HG03280 (cell line): ENCODE measurements around the gene KDF1.
"Not testable (repeated sequence)": the region's sequence is repeated elsewhere in the genome, so short reads cannot be mapped to it uniquely, and the experiment has no call there.

ENCODE experiments used
- ATAC-seq: cut with Tn5 transposase; IDR thresholded peaks from one replicate; pipeline ENCODE4 v1.9.1; 2021; ENCODE audit warnings: mild to moderate bottlenecking, moderate library complexity; ENCODE audit not compliant: unreplicated experiment

Gene KDF1

DNA sequence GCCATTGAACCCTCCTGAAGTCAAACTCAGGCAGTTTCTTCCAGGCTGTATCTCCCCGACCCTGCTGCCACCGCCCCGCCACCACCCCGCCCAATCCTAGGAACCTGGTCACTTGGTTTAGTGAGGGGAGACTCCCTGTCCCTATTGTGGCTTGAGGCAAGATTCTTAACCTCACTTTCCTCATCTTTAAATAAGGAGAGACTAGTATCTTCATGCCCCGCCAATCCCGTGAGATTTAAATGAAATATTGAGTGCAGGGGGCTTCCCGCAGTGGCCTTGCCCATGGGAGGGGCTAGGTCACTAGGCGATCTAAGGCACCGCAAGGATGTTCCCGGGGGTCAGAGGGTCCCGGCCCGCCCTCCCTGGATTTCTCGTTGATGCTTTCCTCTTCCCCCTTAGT, 998 bp downstream of the KDF1 start:
- ATAC-seq = no peak

DNA sequence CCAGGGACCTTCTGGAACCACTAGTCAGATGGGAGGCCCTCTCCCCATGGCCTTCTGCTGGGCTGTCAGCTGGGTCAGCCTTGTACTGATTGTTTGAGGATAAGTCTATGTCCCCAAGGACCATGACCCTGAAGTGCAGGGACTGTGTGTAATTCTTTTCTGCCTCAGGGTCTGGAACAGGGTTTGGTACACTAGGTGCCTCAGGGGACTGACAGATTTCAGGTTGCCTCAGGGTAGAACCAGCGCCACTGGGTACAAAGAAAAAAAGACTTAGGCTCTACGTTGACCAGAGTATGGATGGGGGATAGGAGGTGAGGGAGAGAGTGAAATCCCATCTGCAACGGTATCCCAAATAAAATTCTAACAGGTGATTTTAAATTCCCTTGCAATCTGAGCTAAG, 3.0 kb downstream of the KDF1 start:
- ATAC-seq = no peak

DNA sequence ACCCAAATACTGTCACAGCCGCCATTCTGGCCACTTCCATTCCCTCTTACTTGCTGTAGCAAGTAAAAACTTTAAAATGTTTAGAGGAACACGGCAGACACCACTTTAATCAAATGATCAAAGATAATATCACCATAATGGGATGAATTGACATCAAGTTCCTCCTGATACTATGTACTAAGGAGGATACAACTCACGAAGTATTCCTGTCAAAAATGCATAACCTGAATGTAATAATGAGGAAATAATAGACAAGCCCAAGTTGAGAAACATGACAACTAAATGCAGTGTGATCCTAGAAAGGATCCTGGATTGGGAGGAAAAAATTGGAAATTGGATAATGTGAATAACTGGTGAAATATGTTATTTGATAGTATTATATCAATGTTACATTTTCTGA, 3.9 kb downstream of the KDF1 start:
- ATAC-seq = no peak

DNA sequence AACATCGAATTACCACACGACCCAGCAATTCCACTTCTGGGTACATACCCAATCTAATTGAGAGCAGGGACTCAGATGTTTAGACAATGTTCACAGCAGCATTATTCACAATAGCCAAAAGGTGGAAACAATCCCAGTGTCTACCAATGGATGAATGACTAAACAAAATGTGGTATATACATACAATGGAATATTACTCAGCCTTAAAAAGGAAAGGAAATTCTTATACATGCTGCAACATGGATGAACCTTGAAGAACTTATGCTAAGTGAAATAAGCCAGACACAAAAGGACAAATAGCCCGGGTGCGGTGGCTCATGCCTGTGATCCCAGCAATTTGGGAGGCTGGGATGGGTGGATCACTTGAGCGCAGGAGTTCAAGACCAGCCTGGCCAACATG, 6.9 kb downstream of the KDF1 start:
- ATAC-seq = no peak

DNA sequence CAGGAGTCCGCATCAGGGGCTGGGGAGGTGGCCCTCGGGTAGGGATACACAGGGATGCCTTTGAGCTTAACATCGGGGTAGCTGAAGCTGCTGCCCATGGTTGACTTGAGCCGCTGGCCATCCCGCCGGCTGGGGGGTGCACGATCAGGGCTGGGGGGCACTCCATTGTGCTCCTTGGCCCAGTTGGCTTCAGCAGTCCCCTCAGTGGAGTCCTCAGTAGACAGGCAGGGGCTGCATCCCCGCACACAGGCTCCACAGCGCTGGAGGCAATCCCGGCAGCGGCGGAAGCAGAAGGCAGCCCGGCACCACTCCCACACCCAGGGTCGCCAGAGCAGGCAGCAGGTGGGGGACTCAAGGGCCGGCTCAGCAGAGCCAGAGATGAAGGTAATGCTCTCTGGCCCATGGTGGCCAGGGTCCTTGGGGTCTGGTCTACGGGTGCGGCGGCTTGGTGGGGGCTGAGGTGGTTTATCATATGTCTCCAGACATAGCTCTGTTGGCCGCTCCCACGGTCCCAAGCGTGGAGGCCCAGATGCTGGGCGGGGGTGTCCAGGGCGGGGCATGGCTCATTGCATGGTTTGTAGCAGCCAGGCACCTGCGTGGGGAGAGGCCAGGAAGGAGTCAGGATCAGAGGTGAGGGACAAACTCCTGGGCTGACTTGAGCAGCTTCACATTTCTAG, 8.3 kb downstream of the KDF1 start:
- ATAC-seq = no peak

DNA sequence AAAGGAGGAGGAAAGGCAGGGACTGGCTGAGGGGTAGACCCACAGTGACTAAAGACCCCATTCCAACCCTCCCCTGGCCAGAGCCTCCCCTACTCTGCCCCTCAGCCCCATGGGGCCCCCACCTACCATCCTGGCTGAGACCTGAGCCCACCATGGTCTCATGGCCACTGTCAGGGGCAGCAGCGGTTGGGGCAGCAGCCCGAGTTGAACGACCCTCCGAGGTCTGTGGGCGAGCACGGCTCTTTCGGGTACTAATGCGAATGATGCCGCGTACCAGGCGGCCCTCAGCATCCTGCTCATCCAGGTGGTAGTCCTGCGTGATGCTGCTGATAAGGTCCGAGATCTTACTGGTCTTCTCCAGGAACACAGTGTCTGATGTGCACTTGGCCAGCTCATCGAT, 9.1 kb downstream of the KDF1 start:
- ATAC-seq = no peak

DNA sequence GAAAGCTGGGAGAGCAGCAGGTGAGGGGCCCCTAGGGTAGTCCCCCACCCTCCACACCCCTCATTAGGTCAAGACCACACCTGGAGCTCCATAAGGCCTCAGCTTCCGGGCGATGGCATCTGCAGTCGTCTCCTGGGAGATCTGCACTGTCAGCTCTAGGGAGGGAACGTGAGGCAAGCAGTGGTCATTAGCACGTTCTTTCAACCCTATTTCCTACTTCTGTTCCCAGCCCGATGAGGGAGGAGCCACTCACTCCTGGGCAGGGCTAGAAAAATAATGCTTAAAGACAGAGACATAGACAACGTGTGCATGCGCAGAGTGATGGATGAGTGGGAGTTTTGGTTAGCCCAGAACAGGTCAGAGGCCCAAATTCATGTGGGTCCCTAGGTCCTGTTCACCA, 9.7 kb downstream of the KDF1 start:
- no peak for ATAC-seq

DNA sequence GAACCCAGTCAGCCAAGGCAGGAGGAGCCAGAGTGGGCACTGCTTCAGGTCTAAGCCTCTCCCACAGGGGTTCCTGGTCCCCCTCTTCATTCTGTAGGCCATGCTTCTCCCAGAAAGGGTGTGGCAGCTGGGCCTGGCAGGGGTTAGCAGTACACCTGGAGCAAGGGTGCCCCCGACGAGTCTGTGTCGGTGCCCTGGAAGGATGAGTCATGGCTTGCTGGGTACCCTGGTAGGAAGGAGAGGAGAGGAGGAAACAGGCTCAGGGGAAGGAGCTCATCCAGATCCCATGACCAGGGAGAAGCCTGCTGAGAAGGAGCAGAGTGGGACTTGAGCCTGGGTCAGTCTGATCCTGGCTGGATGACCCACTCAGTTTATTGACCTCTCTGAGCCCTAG, 10.3 kb downstream of the KDF1 start:
- ATAC-seq = no peak

DNA sequence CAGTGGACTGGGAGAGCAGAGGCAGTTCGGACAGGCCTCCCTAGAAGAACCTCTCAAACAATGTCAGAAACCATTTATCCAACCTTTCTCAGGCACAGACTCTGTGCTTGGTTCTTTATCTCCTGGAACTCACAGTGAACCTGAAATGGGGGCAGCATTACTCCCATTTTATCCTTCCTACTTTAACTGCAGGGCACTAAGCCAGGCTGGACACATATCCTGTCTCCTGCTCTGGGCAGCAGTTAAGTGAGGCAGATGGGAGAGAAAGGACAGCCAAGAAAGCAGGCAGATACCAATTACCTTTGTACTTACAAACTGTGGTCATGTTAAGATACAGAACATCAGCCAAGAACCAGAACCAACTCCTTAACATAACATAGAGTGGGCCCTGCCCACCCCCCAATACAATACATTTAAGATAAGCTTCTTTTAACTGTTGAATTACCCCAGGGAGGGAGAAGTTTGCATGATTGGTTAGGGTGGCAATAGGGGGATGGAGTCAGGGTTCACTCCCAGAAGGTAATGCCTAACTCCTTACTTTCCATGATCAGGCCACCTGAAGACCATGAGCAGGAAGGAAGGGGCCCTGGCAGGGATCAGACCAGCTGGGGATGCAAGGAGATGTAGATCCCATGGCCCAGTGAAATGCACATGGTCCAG, 10.9 kb downstream of the KDF1 start:
- ATAC-seq = no peak

DNA sequence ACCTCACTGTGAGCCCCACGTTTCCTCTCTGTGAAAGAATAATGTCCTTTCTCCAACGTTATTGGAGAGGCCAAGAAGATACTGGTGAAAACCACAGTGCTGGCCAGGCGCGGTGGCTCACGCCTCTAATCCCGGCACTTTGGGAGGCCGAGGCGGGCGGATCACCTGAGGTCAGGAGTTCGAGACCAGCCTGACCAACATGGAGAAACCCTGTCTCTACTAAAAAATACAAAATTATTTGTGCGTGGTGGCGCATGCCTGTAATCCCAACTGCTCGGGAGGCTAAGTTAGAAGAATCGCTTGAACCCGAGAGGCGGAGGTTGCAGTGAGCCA, 11.6 kb downstream of the KDF1 start:
- ATAC-seq = not testable (repeated sequence)

DNA sequence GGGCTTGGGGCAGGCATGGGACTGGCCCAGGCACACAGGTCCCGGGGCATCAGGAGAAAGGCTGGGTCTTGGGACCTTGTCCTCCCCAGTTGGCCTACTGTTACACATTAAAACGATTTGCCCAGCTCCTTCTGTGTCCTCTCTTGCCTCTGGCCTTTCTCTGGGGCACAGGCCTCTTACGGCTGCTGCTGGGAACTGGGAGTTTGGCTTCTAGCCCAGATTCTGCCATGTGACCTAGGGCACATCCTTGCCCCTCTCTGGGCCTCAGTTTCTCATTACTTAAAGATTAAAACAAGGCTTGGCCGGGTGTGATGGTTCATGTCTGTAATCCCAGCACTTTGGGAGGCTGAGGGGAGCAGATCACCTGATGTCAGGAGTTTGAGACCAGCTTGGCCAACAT, 14.0 kb downstream of the KDF1 start:
- no peak for ATAC-seq

DNA sequence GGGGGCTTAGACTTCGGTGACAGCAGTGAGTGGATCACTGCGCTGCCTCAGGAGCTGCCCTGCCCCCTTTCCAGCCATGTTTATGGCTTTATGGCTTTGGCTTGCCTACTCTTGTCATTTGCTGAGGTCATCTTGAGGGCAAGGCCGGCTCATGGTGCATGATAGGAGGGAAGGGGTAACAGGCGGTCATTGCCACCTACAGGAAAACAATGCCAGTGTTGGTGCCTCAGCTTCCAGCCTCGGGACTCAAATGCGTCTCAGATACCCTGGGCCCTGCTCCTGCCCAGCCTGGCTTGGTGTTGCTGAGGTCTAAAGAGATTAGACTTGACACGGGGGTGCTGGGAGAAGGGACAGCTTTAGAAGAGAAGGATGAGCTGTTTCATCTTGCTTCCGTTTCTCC, 14.5 kb downstream of the KDF1 start:
- ATAC-seq = no peak

DNA sequence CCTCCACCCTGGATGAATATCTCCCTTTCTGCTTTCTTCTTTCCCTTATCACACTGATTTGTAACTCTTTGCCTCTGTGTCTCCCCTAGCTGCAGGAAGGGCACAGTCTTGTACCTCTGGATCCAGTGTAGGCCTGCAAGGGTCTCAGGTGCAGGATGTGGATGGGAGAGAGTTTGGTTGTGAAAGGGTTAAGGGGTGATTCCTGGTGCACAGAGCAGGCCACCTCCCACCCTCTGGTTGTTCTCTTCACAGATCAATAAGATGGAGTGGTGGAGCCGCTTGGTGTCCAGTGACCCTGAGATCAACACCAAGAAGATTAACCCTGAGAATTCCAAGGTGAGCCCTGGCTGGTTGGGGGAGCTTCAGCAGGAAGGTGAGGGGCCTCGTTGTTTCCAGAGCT, 15.1 kb downstream of the KDF1 start:
- no peak for ATAC-seq

DNA sequence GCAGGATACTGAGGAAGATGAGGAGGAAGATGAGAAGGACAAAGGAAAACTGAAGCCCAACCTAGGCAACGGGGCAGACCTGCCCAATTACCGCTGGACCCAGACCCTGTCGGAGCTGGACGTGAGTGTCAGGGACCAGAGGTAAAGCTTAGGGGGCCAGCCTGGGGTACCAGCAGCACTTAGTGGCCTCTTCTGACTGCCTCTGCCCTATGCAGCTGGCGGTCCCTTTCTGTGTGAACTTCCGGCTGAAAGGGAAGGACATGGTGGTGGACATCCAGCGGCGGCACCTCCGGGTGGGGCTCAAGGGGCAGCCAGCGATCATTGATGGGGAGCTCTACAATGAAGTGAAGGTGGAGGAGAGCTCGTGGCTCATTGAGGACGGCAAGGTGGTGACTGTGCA, 17.6 kb downstream of the KDF1 start:
- ATAC-seq = no peak

DNA sequence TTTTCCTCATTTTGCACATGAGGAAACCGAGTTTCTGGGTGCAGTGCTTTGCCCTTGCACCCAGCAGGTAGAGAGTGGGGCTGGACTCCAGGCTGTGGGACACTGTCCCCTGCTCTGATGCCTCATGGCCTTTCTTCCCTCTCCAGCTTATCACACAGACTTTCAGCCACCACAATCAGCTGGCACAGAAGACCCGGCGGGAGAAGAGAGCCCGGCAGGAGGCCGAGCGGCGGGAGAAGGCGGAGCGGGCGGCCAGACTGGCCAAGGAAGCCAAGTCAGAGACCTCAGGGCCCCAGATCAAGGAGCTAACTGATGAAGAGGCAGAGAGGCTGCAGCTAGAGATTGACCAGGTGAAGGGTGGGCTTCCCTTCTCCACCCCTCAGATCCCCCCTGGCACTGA, 19.0 kb downstream of the KDF1 start:
- ATAC-seq = no peak

DNA sequence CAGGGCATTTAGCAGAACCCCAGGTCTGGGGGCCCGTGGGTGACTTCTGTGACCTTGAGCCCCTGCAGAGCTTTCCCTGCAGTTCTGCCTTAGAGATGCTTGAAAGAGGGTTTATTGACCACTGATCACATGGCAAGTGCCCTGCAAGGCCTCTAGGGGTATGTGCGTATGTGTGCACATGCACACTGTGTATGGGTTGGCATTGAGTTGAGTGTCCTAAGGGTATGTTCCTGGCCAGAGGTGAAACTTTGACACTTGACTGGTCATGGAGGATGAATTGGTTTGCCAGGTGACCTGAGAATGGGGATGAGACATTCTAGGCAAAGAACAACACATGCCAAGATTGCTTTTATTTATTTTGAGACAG, 21.6 kb downstream of the KDF1 start:
- no peak for ATAC-seq

DNA sequence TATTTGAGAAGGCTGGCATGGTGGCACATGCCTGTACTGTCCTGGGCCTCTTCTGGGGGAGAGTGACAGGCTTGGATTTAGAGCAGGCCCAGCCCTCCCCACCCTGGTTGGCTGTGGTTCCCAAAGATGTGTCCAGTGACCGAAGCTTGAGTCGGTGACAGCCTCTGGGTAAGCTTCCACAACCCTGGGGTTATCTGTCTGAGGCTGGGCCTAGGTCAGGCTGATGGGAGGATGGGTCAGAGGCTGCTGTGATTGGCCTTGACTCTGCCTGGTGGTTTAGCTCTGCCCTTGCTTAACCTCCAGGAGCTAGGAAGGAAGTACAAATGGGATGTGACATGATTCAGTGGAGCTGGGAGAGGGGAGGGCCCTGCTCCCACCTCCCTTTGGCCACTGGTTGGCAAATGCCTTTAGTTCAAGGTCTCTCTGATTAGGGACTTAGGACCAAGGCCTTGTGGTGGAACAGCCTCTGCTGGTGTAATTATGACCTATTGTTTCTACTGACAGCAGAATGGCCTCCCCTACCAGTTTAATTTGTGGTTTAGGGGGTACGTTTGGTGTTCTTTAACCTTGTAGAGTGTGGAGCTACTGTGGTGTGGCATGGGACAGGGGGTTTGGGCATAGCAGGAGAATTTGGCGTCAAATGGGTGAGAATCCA, 22.1 kb downstream of the KDF1 start:
- no peak for ATAC-seq

DNA sequence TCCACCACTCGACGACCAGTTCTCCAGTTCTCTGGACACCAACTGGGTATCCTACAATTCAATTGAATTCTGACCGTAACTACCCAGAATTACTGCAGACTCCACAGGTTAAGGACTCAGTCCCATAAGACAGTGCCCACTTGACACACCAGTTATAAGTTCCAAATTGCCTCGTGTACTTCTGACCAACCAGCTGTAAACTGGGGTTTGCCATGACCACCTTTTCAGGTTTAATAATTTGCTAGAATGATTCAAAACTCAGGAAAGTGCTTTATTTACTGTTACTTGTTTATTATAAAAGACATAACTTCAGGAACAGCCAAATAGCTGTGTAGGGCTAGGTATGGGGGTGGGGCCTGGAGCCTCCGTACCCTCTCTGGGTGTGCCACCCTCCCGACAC, 23.4 kb downstream of the KDF1 start:
- ATAC-seq = no peak

DNA sequence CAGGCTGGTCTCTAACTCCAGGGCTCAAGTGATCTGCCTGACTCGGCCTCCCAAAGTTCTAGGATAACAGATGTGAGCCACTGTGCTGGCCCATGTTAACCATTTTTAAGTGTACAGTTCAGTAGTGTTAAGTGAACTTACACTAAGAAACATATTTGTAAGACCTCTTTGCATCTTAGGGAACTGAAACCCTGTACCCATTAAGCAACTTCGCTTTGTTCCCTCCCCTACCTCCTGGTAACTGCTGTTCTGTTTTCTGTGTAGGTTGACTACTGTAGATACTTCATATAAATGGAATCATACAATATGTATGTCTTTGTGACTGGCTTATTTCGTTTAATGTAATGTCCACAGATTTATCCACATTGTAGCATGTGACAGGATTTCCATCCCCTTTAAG, 27.7 kb downstream of the KDF1 start:
- no peak for ATAC-seq

DNA sequence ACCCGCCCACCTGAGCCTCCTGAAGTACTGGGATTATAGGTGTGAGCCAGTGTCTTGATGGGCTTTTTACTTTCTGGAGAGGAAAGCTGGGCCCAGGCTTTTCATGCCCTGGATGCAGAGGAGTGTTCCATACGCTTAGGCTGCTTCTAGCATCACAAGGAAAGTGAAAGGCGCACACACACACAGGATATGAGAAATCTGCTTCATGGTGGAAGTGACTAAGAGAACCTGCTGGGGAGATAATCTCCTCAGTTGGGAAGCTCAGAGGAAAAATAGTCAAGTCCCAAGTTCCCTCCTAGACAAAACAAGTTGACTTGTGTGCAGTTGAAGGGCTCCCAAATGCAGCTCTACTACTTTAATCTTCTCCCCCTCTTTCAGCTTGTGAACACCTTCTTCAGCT, 36.6 kb downstream of the KDF1 start:
- no peak for ATAC-seq

DNA sequence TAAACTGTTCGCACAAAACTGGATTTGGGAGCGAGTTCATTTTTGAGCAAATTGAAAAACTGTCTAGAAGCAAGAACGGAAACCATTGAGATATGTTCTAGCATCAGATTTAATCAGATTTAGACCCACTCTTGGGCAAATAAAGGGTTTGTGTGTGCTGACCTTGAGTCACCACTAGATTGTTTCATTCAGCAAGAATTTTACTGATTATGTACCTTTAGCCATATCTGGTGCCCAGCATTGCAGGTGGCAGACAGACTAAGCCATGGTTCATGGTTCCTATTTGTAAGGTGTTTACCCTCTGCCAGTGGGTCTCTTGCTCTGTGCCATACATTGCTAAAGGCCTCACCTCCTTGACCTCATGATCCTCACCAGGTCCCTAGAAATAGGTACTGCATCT, 37.4 kb downstream of the KDF1 start:
- no peak for ATAC-seq

DNA sequence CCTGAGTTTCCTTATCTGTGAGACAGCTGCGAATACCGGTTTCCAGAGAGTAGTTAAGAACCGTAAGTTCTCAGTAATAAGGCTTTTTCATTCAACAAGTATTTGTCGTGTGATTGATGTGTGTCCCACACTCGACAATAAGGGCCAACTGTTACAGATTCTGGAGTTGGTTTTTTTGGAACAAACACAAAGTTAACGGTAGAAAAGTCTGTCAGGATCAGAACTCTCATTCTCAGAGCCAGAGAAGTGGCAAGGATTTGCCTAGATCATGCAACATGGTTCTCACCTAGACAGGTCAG, 37.9 kb downstream of the KDF1 start:
- ATAC-seq = no peak
